Endothelial cell of umbilical vein (primary cell): ENCODE data around the gene MICAL3. TPM values are rescaled to one million over a fixed set of nuclear protein-coding genes. Genes with fewer than 3 reads are reported as not detected.

ENCODE experiments used
- BruUV-seq: library from RNA; stranded (reverse); fragments of 400-500 nt; replicated peaks from 2 replicates; lab custom pipeline; 2021; lab: Mats Ljungman, UMichigan
- CTCF ChIA-PET: fragments of 300-600, 350-600 bp; sonication (Branson Sonifier 250); formaldehyde crosslinking; loops from one replicate; lab custom pipeline; 2021; ENCODE audit warnings: antibody characterized with exemption, inconsistent platforms; lab: Charles Lee
- POLR2A ChIA-PET: fragments of 300-600, 350-600 bp; sonication (Branson Sonifier 250); formaldehyde crosslinking; loops from one replicate; lab custom pipeline; 2021; ENCODE audit warnings: antibody characterized with exemption, inconsistent platforms; lab: Charles Lee
- DNase-seq: peaks from one replicate; pipeline ENCODE4 v3.0.0-alpha.2; 2011; ENCODE audit warnings: low read depth, low spot score
- FAIRE-seq: peaks from 2 replicates; lab custom pipeline; 2011; peaks lifted over from hg19 to GRCh38; lab: Jason Lieb, UNC
- H2AFZ ChIP-seq: 2 replicates; pipeline ENCODE4 v1.6.0; 2012; ENCODE audit warnings: low read depth, low read length, control low read depth, inconsistent platforms
- H3K27ac ChIP-seq: 2 replicates; pipeline ENCODE4 v1.5.1; 2011; ENCODE audit warnings: low read depth, mild to moderate bottlenecking, control low read depth, low read length, moderate library complexity; ENCODE audit not compliant: insufficient read depth
- H3K27me3 ChIP-seq, 2 experiments: 2 replicates each; pipeline versions ENCODE4 v1.6.0 to v1.6.1; 2011; ENCODE audit warnings: low read length in 2 of 2, mixed read lengths in 1 of 2; ENCODE audit not compliant: control insufficient read depth in 2 of 2, insufficient read depth in 2 of 2
- H3K36me3 ChIP-seq, 2 experiments: 2 replicates in 1 of 2; 3 replicates in 1 of 2; pipeline ENCODE4 v1.5.1; 2011; ENCODE audit warnings: low read length in 2 of 2, mild to moderate bottlenecking in 1 of 2, moderate library complexity in 1 of 2; ENCODE audit not compliant: control insufficient read depth in 2 of 2, insufficient read depth in 2 of 2; ENCODE audit errors: extremely low read depth in 1 of 2
- H3K4me1 ChIP-seq: 3 replicates; pipeline ENCODE4 v1.5.1; 2011; ENCODE audit warnings: mild to moderate bottlenecking, low read length; ENCODE audit not compliant: control insufficient read depth, insufficient read depth; ENCODE audit errors: extremely low read depth
- H3K4me2 ChIP-seq: 2 replicates; pipeline ENCODE4 v1.6.1; 2011; ENCODE audit warnings: low read length, control low read depth, mixed read lengths; ENCODE audit not compliant: insufficient read depth
- H3K4me3 ChIP-seq, 3 experiments: fragments of 200-600 bp in 1 of 3; sonication (generic), shearing (Covaris generic) in 1 of 3; replicated peaks in 1 of 3; 2 replicates each; pipeline ENCODE4 v1.5.1; 2011 to 2016; ENCODE audit warnings: control low read depth in 3 of 3, low read length in 3 of 3, mild to moderate bottlenecking in 2 of 3, inconsistent platforms in 1 of 3, low read depth in 1 of 3, moderate library complexity in 1 of 3; ENCODE audit not compliant: insufficient read depth in 1 of 3
- H3K79me2 ChIP-seq: 2 replicates; pipeline ENCODE4 v1.6.0; 2012; ENCODE audit warnings: low read length, inconsistent platforms; ENCODE audit not compliant: control insufficient read depth, insufficient read depth
- H3K9ac ChIP-seq: replicated peaks from 2 replicates; pipeline ENCODE3; 2011; ENCODE audit warnings: low read length, control low read depth; ENCODE audit not compliant: insufficient read depth; ENCODE audit errors: extremely low read depth
- H3K9me1 ChIP-seq: replicated peaks from 3 replicates; pipeline ENCODE4 v1.6.0; 2011; ENCODE audit warnings: mild to moderate bottlenecking, low read length; ENCODE audit not compliant: control insufficient read depth, insufficient read depth; ENCODE audit errors: extremely low read depth
- H3K9me3 ChIP-seq: replicated peaks from 2 replicates; pipeline ENCODE4 v1.5.1; 2012; ENCODE audit warnings: low read length, inconsistent platforms; ENCODE audit not compliant: control insufficient read depth, insufficient read depth
- H4K20me1 ChIP-seq: replicated peaks from 2 replicates; pipeline ENCODE3; 2011; ENCODE audit warnings: mild to moderate bottlenecking, low read length; ENCODE audit not compliant: control insufficient read depth, insufficient read depth; ENCODE audit errors: extremely low read depth
- EZH2 ChIP-seq: IDR thresholded peaks from 2 replicates; pipeline ENCODE4 v1.6.1; 2012; ENCODE audit warnings: borderline replicate concordance, low read depth, mild to moderate bottlenecking, moderate library complexity, low read length, inconsistent platforms; ENCODE audit not compliant: severe bottlenecking
- FOS ChIP-seq: IDR thresholded peaks from 2 replicates; pipeline ENCODE4 v1.6.1; 2011; ENCODE audit warnings: mild to moderate bottlenecking, low read length, moderate library complexity, borderline replicate concordance; ENCODE audit not compliant: insufficient read depth
- GATA2 ChIP-seq: IDR thresholded peaks from 2 replicates; pipeline ENCODE4 v1.7.0; 2011; ENCODE audit warnings: low read depth, mild to moderate bottlenecking, moderate library complexity, mixed read lengths, low read length; ENCODE audit not compliant: insufficient read length, insufficient read depth
- JUN ChIP-seq: IDR thresholded peaks from 2 replicates; pipeline ENCODE4 v1.6.1; 2011; ENCODE audit warnings: borderline replicate concordance, low read depth; ENCODE audit not compliant: insufficient read length, insufficient read depth
- MAX ChIP-seq: IDR thresholded peaks from 2 replicates; pipeline ENCODE4 v1.6.1; 2011; ENCODE audit not compliant: insufficient read depth, insufficient read length
- MYC ChIP-seq: IDR thresholded peaks from one replicate; pipeline ENCODE4 v1.6.1; 2011; ENCODE audit warnings: mild to moderate bottlenecking, low read depth, low read length
- POLR2A ChIP-seq: IDR thresholded peaks from 2 replicates; pipeline ENCODE4 v1.6.1; 2012; ENCODE audit warnings: low read depth, mild to moderate bottlenecking, control low read depth, low read length
- POLR2AphosphoS5 ChIP-seq: IDR thresholded peaks from 2 replicates; pipeline ENCODE4 v1.6.1; 2012; ENCODE audit warnings: low read depth, mild to moderate bottlenecking, control low read depth, low read length, moderate library complexity; ENCODE audit not compliant: insufficient read depth
- dilution Hi-C: fragments of 300-500 bp; cut with MboI; formaldehyde crosslinking; loops from one replicate; pipeline ENCODE4 v1.15.0; 2019; ENCODE audit warnings: low sequenced_read_pairs; ENCODE audit not compliant: extremely low pct_ligation_motif_present
- intact Hi-C: fragments of 100-400 bp; cut with micrococcal nuclease; formaldehyde crosslinking; loops from one replicate; pipeline ENCODE4 v1.10.0; 2022
- polyA plus RNA-seq, 4 experiments: library from polyadenylated mRNA; depleted of rRNA in 3 of 4; stranded (reverse) in 3 of 4; unstranded in 1 of 4; fragments of >200 nt; gene quantifications; 2 replicates each; pipeline versions ENCODE4 v1.2.1 to v1.2.3, GENCODE V29; 2011 to 2012; ENCODE audit warnings: missing spikeins in 1 of 4
- total RNA-seq: library from RNA; stranded (reverse); gene quantifications from 2 replicates; pipeline ENCODE4 v1.2.3, GENCODE V29; 2021
- TF ChIP-seq, protein P1 (sequence below), 2 donors: IDR thresholded peaks; 1 replicate in 1 of 2; 2 replicates in 1 of 2; pipeline ENCODE4 v1.5.1; 2011; ENCODE audit warnings: low read length in 2 of 2, mild to moderate bottlenecking in 2 of 2, moderate library complexity in 2 of 2, control low read depth in 1 of 2, inconsistent platforms in 1 of 2, low read depth in 1 of 2; ENCODE audit not compliant: insufficient read depth in 1 of 2; ENCODE audit errors: extremely low read depth in 1 of 2

The MICAL3 gene
- total and polyA plus RNA-seq, 2 donors (not counting 3 experiments of a cell fraction or from before 2014, with no cell fraction given), result 14.5 to 63.7 TPM

GRCh38 chr22:17770180-17771077 lies 253.9 kb downstream of the MICAL3 start:
- H2AFZ ChIP-seq, result no peak overlapping the region
- no peaks in the 10 kb centered on the region for H3K36me3 ChIP-seq
- H3K27me3 ChIP-seq, result no peaks in the 10 kb centered on the region
- intact Hi-C loops, result loop anchor here (10.0 kb wide), 1 partner anchor 136 kb away; the partner anchor contains the start of gene BCL2L13
- no peaks in the 10 kb centered on the region for H3K9me1 ChIP-seq
- CTCF ChIA-PET, result interaction anchor here (1.4 to 1.5 kb wide), 3 partner anchors 11 to 306 kb away, joined by 3 to 6 read pairs (median 4); no protein-coding TSS in a partner anchor
- POLR2A ChIA-PET, result no interaction called here
- dilution Hi-C loops, result no loop called here
- no peak overlapping the region for H3K4me2 ChIP-seq
- FAIRE-seq (no peak), DNase-seq (no peak)
- TF ChIP-seq POLR2AphosphoS5, result no peak
- TF ChIP-seq FOS, result no peak
- TF ChIP-seq, protein P1, sequence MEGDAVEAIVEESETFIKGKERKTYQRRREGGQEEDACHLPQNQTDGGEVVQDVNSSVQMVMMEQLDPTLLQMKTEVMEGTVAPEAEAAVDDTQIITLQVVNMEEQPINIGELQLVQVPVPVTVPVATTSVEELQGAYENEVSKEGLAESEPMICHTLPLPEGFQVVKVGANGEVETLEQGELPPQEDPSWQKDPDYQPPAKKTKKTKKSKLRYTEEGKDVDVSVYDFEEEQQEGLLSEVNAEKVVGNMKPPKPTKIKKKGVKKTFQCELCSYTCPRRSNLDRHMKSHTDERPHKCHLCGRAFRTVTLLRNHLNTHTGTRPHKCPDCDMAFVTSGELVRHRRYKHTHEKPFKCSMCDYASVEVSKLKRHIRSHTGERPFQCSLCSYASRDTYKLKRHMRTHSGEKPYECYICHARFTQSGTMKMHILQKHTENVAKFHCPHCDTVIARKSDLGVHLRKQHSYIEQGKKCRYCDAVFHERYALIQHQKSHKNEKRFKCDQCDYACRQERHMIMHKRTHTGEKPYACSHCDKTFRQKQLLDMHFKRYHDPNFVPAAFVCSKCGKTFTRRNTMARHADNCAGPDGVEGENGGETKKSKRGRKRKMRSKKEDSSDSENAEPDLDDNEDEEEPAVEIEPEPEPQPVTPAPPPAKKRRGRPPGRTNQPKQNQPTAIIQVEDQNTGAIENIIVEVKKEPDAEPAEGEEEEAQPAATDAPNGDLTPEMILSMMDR (IDR thresholded peaks at IDR 0.05; ENCODE audit: extremely low read depth in 1 of 2, insufficient read depth in 1 of 2, low read depth in 1 of 2, low read length in 2 of 2), result no peak
- TF ChIP-seq POLR2A, result no peak
- no peak for TF ChIP-seq MAX
- TF ChIP-seq MYC, result no peak
- TF ChIP-seq EZH2, result no peak
- no peak for TF ChIP-seq GATA2
- no peak for TF ChIP-seq JUN
- no peak overlapping the region for H3K27ac ChIP-seq
- peaks cover 8% of the 10 kb centered on the region for H3K4me1 ChIP-seq
- H3K79me2 ChIP-seq, result peaks cover 46% of the 10 kb centered on the region
- H3K4me3 ChIP-seq, result no peak overlapping the region
- H3K9me3 ChIP-seq, result no peaks in the 10 kb centered on the region
- no peak overlapping the region for H3K9ac ChIP-seq
- no peaks in the 10 kb centered on the region for H4K20me1 ChIP-seq
- BruUV-seq, result no TSS peak
